GM12873 (cell line): ENCODE results near the gene SLC39A8.

Source experiments
- TF ChIP-seq, protein P1 (sequence below): IDR thresholded peaks from 2 replicates; pipeline ENCODE4 v1.5.1; 2012; ENCODE audit warnings: low read depth, mild to moderate bottlenecking, moderate library complexity, low read length, control low read depth; ENCODE audit not compliant: insufficient read depth; ENCODE audit errors: missing control alignments

Gene SLC39A8

GRCh38 chr4:102312417-102312816, 32.9 kb downstream of the SLC39A8 start:
- TF ChIP-seq, protein P1, sequence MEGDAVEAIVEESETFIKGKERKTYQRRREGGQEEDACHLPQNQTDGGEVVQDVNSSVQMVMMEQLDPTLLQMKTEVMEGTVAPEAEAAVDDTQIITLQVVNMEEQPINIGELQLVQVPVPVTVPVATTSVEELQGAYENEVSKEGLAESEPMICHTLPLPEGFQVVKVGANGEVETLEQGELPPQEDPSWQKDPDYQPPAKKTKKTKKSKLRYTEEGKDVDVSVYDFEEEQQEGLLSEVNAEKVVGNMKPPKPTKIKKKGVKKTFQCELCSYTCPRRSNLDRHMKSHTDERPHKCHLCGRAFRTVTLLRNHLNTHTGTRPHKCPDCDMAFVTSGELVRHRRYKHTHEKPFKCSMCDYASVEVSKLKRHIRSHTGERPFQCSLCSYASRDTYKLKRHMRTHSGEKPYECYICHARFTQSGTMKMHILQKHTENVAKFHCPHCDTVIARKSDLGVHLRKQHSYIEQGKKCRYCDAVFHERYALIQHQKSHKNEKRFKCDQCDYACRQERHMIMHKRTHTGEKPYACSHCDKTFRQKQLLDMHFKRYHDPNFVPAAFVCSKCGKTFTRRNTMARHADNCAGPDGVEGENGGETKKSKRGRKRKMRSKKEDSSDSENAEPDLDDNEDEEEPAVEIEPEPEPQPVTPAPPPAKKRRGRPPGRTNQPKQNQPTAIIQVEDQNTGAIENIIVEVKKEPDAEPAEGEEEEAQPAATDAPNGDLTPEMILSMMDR: no peak

GRCh38 chr4:102311912-102312311, 33.4 kb downstream of the SLC39A8 start:
- TF ChIP-seq, protein P1: no peak

DNA sequence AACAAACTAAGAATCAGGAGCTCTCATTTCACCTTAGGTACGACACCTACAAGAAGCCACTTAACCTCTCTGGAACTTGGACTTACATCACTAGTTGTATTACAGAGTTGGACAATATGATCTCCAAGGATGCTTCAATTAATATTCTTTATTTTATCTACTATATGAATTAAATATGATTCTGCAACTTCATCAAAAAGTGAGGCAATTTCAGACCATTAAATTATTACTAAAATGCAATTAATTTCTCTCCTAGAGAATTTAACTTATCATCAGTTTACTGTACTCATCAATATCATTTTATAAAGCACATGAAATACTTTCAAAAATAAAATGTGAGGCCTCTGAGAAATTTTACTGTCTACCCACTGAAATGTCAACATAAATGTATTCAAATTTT, 33.9 kb downstream of the SLC39A8 start:
- TF ChIP-seq, protein P1: no peak

DNA sequence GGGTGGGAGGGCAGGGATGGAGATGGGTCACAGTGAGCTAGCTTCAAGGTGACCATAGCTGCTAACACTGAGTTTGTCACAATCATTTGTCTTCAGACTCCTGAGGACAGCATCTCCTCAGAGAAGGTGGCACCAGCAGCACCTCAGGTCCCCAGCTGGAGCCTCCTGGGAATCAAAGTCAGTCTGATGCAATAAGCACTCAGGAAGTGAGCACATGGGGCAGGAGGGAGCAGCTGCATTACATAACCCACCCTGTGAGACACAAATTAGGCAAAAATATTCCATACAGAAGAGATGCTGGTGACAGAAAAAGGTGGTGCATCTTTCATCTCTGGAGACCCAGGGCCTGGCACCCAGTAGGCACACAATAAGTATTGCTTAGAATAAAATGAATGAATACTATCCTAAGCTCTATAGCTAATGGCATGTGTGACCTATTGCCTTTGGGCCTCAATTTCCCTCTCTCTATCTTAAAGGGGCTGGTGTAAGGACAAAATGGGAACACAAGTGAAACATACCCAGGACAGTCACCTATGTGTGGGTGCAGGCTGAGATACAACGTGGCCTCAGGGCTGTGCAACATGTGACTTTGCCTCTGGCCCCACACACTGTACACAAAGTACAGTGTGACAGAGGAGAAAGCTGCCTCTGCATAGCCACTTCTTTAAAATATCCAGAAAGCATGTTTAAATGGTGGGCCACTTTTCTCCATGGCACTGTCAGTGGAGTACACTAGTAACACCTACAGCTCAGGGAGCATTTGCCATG, 37.1 kb downstream of the SLC39A8 start:
- TF ChIP-seq, protein P1: no peak

DNA sequence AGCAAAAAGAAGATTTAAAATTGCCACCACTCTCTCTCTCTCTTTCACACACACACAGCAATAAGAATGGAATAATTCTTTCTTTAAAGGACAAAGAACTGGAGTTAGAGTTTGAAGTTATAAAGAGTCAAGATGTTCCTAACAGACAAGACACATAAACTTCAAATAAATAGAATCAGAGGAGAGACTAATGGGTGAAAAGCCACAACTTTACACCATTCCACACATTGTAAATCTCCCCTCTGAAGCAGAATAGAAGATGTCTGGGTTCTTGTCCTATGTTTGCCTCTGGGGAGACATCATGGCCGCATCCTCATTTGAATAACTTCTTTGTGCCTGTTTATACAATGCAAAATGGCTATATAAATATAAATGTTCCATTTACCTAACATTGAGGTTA, 39.6 kb downstream of the SLC39A8 start:
- TF ChIP-seq, protein P1: no peak

GRCh38 chr4:102302762-102303161, 42.5 kb downstream of the SLC39A8 start:
- TF ChIP-seq, protein P1: no peak

- TF ChIP-seq, protein P1: no peak
Measured at GRCh38 chr4:102301167-102301566, 44.1 kb downstream of the SLC39A8 start.
